Caki2 (cell line): ENCODE results near the gene ABHD2. TPM values are rescaled to one million over a fixed set of nuclear protein-coding genes. Genes with fewer than 3 reads are reported as not detected.
"Not testable (repeated sequence)": the region's sequence is repeated elsewhere in the genome, so short reads cannot be mapped to it uniquely, and the experiment has no call there.

Source experiments
- DNase-seq: peaks from one replicate; pipeline ENCODE4 v3.0.0-alpha.2; 2015; ENCODE audit warnings: low read depth
- in situ Hi-C: cut with HindIII; loops from 2 replicates; pipeline ENCODE4 v1.10.0; 2016; ENCODE audit warnings: low sequenced_read_pairs, low pct_unique_long_range_greater_than_20kb, mixed read lengths
- total RNA-seq: library from RNA; depleted of rRNA; stranded (reverse); fragments of >200 nt; shearing (Covaris generic); gene quantifications from 2 replicates; pipeline ENCODE4 v1.2.3, GENCODE V29; 2014; ENCODE audit warnings: low replicate concordance; rRNA removed

The ABHD2 gene
- total RNA-seq: 14.9 and 18.1 TPM in 2 replicates

- in situ Hi-C loops: no loop called here
- peak; percentile 100 for DNase-seq
Measured at GRCh38 chr15:89087830-89088604, at the start of gene ABHD2. ABHD2 (plus strand) TSS chr15:89088456; CDS start chr15:89116328, 27,872 bp downstream.

- in situ Hi-C loops: no loop called here
- no peak for DNase-seq
Measured at GRCh38 chr15:89039142-89039541, 49.1 kb upstream of the ABHD2 start.

- in situ Hi-C loops: no loop called here
- DNase-seq: peak; percentile 21
Measured at GRCh38 chr15:89041507-89041906, 46.7 kb upstream of the ABHD2 start.

- in situ Hi-C loops: no loop called here
- DNase-seq: no peak
Measured at GRCh38 chr15:89042387-89042786, 45.9 kb upstream of the ABHD2 start.

GRCh38 chr15:89043031-89044002, 44.9 kb upstream of the ABHD2 start:
- DNase-seq: no peak
- in situ Hi-C loops: no loop called here

- DNase-seq, in situ Hi-C loops: not testable (repeated sequence)
Measured at GRCh38 chr15:89049016-89049666, 39.1 kb upstream of the ABHD2 start.

GRCh38 chr15:89051875-89052274, 36.4 kb upstream of the ABHD2 start:
- no peak for DNase-seq
- in situ Hi-C loops: no loop called here

GRCh38 chr15:89052474-89052873, 35.8 kb upstream of the ABHD2 start:
- in situ Hi-C loops: no loop called here
- DNase-seq: no peak

GRCh38 chr15:89054873-89055272, 33.4 kb upstream of the ABHD2 start:
- DNase-seq: no peak
- in situ Hi-C loops: no loop called here

GRCh38 chr15:89057506-89058133, 30.6 kb upstream of the ABHD2 start:
- in situ Hi-C loops: no loop called here
- peak; percentile 54 for DNase-seq

GRCh38 chr15:89058376-89058775, 29.9 kb upstream of the ABHD2 start:
- in situ Hi-C loops: no loop called here
- DNase-seq: no peak

- in situ Hi-C loops: no loop called here
- DNase-seq: no peak
Measured at GRCh38 chr15:89058876-89059405, 29.3 kb upstream of the ABHD2 start.

- no peak for DNase-seq
- in situ Hi-C loops: no loop called here
Measured at GRCh38 chr15:89066280-89066679, 22.0 kb upstream of the ABHD2 start.

- no peak for DNase-seq
- in situ Hi-C loops: no loop called here
Measured at GRCh38 chr15:89067751-89068150, 20.5 kb upstream of the ABHD2 start.

GRCh38 chr15:89068325-89068784, 19.9 kb upstream of the ABHD2 start:
- DNase-seq: no peak
- in situ Hi-C loops: no loop called here

GRCh38 chr15:89070197-89071124, 17.8 kb upstream of the ABHD2 start:
- in situ Hi-C loops: no loop called here

GRCh38 chr15:89071471-89071870, 16.8 kb upstream of the ABHD2 start:
- in situ Hi-C loops: no loop called here
- DNase-seq: no peak

More at GRCh38 chr15:89070197-89071124, 17.8 kb upstream of the ABHD2 start:
- DNase-seq: no peak
